Activated CD4-positive, alpha-beta T cell treated with anti-CD3 and anti-CD28 coated beads, Interleukin-10, Interleukin-2, amounts not matched to agents 100 ng/mL and 50 ng/mL, durations not matched to agents 16 hours and 8 hours (primary cell): Measurements from ENCODE around the gene RYR2.

Experiments used
- DNase-seq: peaks from one replicate; pipeline ENCODE4 v3.0.0-alpha.2; 2020

The RYR2 gene

GRCh38 chr1:237206065-237206414, 164.1 kb downstream of the RYR2 start:
- no peak for DNase-seq

DNA sequence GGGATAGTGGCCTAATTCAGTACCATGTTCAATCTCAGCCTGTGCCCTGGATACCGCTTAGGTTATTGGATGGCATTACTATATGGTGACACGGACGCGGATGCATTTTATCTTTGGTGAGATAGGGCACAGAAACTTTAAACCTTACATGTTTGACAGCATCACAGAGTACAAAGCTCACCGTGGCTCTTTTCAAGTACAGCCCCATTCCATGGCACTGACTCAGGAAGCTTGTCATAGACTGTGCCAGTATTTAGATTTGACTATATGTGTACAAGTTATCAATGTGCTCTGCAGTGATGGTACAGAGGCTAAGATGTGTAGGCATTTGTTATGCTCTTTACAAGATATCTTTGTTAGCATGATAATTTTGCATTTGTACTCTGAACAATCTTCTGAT, 169.0 kb downstream of the RYR2 start:
- DNase-seq = no peak

- no peak for DNase-seq
Measured at GRCh38 chr1:237211540-237211939, 169.6 kb downstream of the RYR2 start.

- no peak for DNase-seq
Measured at GRCh38 chr1:237219751-237220642, 178.0 kb downstream of the RYR2 start.

- DNase-seq = no peak
Measured at GRCh38 chr1:237223419-237223818, 181.4 kb downstream of the RYR2 start.

GRCh38 chr1:237226177-237226944, 184.4 kb downstream of the RYR2 start:
- DNase-seq = no peak

DNA sequence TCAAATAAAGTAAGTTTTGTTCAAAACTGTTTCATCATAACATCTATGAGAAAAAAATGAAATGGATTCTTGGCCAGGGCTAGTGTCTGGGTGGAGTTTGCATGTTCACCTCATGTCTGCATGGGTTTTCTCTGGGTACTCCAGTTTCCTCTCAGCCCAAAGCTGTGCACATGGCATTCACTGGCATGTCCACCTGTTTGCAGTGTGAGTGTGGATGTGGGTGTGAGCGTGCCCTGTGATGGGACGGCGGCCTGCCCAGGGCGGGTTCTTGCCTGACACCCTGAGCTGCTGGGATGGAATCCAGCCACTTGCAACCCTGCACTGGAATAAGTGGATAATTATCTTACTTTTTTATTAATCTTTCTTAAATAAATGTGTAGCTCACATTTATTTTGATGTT, 185.5 kb downstream of the RYR2 start:
- DNase-seq = no peak

- DNase-seq = peak; percentile 42
Measured at GRCh38 chr1:237228421-237228820, 186.4 kb downstream of the RYR2 start.

DNA sequence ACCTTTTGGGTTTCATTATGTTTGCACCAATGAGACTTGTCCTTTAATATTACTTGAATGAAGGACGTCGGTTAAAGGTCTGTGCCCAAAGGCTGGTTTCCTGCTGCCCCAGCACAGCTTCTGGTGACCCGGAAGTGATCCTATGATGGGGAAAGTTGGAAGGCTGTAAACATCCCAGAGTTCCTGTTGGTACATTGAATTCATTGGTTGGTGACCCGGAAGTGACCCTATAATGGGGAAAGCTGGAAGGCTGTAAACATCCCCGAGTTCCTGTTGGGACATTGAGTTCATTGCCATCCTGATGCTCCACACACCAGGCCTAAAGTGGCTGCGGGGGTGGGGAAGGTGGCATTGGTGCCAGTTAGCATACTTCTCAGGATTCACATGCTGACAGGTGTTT, 187.3 kb downstream of the RYR2 start:
- DNase-seq = no peak

- no peak for DNase-seq
Measured at GRCh38 chr1:237232501-237232900, 190.5 kb downstream of the RYR2 start.

GRCh38 chr1:237235091-237235490, 193.1 kb downstream of the RYR2 start:
- no peak for DNase-seq

- DNase-seq = no peak
Measured at GRCh38 chr1:237237721-237238120, 195.7 kb downstream of the RYR2 start.

DNA sequence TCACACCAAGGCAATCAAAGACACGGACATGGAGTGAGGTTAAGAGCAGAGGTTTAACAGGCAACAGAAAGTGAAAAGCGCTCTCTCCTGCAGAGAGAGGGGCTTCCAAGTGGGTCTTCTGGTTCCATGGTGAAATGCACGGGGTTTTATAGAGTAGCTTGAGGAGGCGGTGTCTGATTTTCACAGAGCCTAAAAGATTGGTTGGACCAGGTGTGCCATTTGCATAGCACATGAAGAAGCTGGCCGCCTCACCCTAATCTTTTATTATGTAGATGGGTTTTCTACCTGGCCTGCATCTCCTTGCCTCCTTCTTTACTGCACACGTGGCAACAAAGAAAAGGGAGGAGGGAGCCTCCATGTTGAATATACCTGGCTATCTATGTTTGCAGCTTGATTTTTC, 197.3 kb downstream of the RYR2 start:
- DNase-seq = no peak

DNA sequence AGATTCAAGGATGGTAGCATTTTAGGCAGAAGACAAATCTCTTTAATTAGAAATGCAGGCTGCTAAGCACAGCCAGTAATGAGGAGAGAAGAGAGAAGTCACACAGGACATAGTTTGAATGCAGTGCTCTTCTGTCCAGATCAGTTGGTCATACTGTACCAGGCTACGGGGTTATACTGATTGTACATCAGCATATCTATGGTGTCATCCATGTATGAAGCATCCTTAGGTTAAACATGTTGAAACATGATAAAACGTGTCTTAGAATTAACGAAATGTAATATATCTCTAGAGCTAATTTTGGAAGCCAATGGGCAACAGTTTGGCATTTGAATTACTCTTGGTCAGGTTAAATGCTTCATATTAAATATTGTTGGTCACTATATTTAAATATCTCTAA, 199.1 kb downstream of the RYR2 start:
- no peak for DNase-seq

DNA sequence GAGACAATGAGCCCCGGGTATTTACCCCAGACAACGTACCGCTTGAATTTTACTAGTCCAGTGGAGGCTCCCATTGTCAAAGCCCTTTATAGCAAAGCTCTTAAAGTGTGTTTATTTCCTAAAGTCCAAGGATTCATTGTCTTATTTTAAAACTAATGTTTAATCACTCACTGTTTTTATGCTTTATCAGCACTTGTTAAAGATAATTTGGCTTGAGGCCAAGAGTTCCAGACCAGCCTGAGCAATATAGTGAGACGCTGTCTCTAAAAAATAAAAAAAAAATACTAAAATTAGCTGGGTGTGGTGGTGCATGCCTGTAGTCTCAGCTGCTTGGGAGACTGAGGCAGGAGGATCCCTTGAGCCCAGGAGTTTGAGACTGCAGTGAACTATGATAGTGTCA, 202.8 kb downstream of the RYR2 start:
- DNase-seq = no peak

- DNase-seq = no peak
Measured at GRCh38 chr1:237247442-237247841, 205.5 kb downstream of the RYR2 start.

GRCh38 chr1:237249120-237249519, 207.1 kb downstream of the RYR2 start:
- peak; percentile 49 for DNase-seq

DNA sequence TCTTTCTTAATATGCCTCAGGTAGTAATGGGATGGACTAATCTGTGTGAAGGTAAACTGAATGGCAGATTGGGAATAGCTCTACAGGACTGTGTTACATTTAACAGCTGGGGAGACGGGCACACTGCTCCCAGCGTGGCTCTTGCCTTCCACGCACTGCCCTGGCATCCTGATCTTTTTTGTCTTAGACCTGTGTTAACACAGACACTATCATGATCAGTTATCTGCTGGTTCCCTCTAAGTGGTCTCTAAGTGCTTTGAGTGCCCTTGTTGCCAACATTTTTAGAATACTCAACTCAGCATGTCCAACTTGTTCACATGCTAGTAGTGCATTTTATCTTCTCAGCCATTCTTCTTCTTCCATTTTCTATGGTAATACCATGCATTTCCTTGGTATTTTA, 208.1 kb downstream of the RYR2 start:
- no peak for DNase-seq

GRCh38 chr1:237255071-237255470, 213.1 kb downstream of the RYR2 start:
- DNase-seq = no peak

DNA sequence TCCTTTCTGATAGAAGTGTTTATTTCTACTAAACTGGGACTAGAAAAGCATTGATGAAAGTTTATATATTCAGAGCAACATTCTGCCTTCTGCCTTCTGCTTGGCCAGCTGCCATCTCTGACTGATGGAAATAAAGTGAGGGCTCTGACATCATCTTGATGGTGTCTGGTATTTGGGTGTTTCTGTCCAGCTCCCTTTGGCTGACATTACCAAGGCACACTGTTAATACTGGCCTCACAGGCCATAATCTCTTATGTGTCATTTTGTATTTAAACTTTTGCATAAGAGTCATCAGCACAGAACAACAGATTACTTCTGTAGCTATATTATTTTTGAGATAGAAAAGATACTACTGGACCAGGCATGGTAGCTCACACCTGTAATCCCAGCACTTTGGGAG, 216.9 kb downstream of the RYR2 start:
- DNase-seq = no peak

DNA sequence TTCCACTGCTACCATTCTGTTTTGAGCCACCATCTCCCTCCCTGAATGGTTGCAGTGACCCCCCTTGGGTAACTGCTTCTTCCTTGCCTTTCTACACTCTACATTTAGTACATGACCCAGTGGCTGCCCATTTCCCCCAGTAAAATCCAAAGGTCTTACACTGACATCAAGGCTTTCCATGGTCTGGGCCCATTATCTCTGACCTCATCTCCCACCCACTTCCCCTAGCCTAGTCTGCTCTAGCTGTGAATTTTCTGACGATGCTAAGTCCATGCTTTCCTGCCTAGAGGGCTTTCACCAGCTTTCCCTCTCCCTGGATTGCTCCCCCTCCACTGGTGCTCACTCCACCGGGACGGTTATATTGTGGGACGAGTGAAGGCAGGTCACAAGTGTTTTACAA, 219.2 kb downstream of the RYR2 start:
- no peak for DNase-seq

DNA sequence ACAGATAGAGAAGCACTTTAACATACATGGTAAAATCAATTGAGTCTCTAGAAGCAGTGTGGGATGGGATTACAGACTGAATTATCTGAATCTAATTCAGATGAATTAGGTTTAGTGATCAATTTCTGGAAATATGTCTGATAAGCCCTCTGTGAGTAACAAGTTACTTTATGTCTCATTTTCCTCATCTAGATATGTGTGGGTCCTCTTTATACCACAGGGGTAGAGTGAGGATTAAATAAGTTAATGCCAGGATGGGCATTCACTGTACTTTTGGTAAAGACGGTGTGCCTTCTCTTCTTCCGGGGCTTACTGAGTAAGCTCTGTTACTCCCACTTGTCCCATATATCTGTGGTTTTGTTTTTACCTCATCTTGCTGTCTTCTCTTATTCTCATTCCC, 225.8 kb downstream of the RYR2 start:
- DNase-seq = peak; percentile 8

DNA sequence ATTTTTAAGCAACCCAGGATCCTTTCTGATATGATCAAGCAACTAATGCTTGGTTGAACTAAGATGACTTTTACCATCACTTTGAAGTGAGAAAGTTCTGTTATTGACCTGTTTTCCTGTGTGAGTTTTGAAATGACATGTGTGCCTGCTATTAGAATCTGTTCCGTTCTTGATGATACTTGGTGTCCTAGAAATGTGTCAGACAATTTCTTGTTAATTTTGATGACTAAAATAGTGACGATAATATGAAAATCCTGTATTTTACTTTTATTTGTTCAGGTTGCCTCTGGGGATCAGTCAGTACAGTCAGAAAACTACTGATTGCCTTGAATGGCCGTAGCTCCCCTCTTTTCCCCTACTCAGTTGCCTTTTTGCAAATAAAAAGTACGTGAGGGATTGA, 228.0 kb downstream of the RYR2 start:
- DNase-seq = peak; percentile 83

DNA sequence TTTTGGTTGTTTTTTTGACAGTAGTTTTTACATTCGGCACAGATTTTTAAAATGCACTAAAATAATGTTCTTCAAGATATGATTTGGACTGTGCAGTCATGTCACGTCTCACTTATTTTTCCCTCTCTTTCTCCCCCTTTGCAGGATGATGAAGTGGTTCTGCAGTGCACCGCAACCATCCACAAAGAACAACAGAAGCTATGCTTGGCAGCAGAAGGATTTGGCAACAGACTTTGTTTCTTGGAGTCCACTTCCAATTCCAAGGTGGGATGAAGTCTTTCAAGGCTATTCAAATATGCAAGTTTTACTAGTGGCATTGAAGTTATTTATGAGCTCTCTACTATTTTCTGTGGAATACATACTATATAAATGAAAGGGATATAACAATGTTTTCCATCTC, 228.4 kb downstream of the RYR2 start:
- DNase-seq = no peak
